ENCODE results near the gene AFAP1L2.

Gene AFAP1L2

GRCh38 chr10:114297136-114297705, 107.1 kb downstream of the AFAP1L2 start:
- POLR2A ChIA-PET, result no interaction called here

GRCh38 chr10:114295393-114295792, 108.9 kb downstream of the AFAP1L2 start:
- TF ChIP-seq, protein P1, sequence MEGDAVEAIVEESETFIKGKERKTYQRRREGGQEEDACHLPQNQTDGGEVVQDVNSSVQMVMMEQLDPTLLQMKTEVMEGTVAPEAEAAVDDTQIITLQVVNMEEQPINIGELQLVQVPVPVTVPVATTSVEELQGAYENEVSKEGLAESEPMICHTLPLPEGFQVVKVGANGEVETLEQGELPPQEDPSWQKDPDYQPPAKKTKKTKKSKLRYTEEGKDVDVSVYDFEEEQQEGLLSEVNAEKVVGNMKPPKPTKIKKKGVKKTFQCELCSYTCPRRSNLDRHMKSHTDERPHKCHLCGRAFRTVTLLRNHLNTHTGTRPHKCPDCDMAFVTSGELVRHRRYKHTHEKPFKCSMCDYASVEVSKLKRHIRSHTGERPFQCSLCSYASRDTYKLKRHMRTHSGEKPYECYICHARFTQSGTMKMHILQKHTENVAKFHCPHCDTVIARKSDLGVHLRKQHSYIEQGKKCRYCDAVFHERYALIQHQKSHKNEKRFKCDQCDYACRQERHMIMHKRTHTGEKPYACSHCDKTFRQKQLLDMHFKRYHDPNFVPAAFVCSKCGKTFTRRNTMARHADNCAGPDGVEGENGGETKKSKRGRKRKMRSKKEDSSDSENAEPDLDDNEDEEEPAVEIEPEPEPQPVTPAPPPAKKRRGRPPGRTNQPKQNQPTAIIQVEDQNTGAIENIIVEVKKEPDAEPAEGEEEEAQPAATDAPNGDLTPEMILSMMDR (IDR thresholded peaks at IDR 0.05; ENCODE audit: control extremely low read depth, extremely low read depth, low read depth, missing control alignments), result no peak
- ChIA-PET CTCF (interaction anchor here (1.5 kb wide), 1 partner anchor 9 kb away, joined by 3 read pairs; no protein-coding TSS in a partner anchor), POLR2A (no interaction called here)
- DNase-seq (ENCODE audit: extremely low spot score), result no peak

More at GRCh38 chr10:114297136-114297705, 107.1 kb downstream of the AFAP1L2 start:
- no peak for DNase-seq (ENCODE audit: extremely low spot score)
- TF ChIP-seq, protein P1 (IDR thresholded peaks at IDR 0.05; ENCODE audit: control extremely low read depth, extremely low read depth, low read depth, missing control alignments), result no peak
- CTCF ChIA-PET, result interaction anchor here (1.0 to 2.0 kb wide), 3 partner anchors 9 to 27 kb away, joined by 3 to 10 read pairs (median 3); no protein-coding TSS in a partner anchor

- TF ChIP-seq, protein P1 (IDR thresholded peaks at IDR 0.05; ENCODE audit: control extremely low read depth, extremely low read depth, low read depth, missing control alignments), result no peak
- CTCF ChIA-PET, result interaction anchor here (1.5 to 2.6 kb wide), 2 partner anchors 9 to 10 kb away, joined by 3 to 10 read pairs; no protein-coding TSS in a partner anchor
- no peak for DNase-seq (ENCODE audit: extremely low spot score)
- POLR2A ChIA-PET, result no interaction called here
These were observed 109.8 kb downstream of the AFAP1L2 start for GRCh38 chr10:114294549-114294948.

DNA sequence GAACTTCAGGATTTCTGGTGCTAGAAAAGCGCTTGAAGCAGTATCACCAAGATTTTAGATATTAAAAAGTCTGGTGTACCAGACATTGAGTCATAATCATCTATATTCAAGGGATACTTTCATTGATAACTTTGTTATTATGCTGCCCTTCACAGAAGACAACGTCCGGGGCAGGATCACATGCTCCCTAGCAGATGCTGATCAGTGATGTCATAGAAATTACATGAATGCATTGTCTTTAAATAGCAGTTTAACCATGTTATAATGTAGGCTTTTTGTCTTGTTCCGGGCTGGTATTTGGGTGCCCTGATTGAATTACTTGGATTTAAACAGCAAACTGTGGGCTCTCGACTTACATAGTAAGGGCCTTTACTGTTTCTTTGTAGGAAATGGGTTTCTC, 111.2 kb downstream of the AFAP1L2 start:
- TF ChIP-seq, protein P1 (IDR thresholded peaks at IDR 0.05; ENCODE audit: control extremely low read depth, extremely low read depth, low read depth, missing control alignments), result no peak
- CTCF ChIA-PET, result interaction anchor here (2.6 kb wide), 1 partner anchor 11 kb away, joined by 10 read pairs; no protein-coding TSS in a partner anchor
- POLR2A ChIA-PET, result no interaction called here
- no peak for DNase-seq (ENCODE audit: extremely low spot score)

DNA sequence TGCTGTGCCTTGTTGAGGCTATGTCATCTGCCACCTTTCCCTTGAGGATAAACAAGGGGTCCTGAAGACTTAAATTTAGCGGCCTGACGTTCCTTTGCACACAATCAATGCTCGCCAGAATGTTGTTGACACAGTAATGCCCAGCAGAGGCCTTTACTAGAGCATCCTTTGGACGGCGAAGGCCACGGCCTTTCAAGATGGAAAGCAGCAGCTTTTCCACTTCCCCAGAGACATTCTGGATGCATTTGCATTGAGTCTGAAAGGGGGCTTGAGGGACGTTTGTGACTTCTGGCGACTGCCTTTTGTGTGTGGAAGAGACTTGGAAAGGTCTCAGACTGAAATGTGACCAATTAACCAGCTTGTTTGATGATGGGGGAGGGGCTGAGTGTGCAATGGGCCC, 112.8 kb downstream of the AFAP1L2 start:
- CTCF ChIA-PET, result interaction anchor here (0.8 to 2.9 kb wide), 2 partner anchors 11 to 12 kb away, joined by 3 to 16 read pairs; no protein-coding TSS in a partner anchor
- TF ChIP-seq, protein P1 (IDR thresholded peaks at IDR 0.05; ENCODE audit: control extremely low read depth, extremely low read depth, low read depth, missing control alignments), result no peak
- POLR2A ChIA-PET, result no interaction called here
- no peak for DNase-seq (ENCODE audit: extremely low spot score)

- TF ChIP-seq, protein P1 (IDR thresholded peaks at IDR 0.05; ENCODE audit: control extremely low read depth, extremely low read depth, low read depth, missing control alignments), result no peak
- POLR2A ChIA-PET, result no interaction called here
- CTCF ChIA-PET, result interaction anchor here (0.8 to 2.9 kb wide), 2 partner anchors 10 to 13 kb away, joined by 3 to 16 read pairs; no protein-coding TSS in a partner anchor
- DNase-seq (ENCODE audit: extremely low spot score), result no peak
These were observed 113.2 kb downstream of the AFAP1L2 start for GRCh38 chr10:114291076-114291475.

All from GM10248 (cell line).